ENCODE data around the gene MMP25.

DNA sequence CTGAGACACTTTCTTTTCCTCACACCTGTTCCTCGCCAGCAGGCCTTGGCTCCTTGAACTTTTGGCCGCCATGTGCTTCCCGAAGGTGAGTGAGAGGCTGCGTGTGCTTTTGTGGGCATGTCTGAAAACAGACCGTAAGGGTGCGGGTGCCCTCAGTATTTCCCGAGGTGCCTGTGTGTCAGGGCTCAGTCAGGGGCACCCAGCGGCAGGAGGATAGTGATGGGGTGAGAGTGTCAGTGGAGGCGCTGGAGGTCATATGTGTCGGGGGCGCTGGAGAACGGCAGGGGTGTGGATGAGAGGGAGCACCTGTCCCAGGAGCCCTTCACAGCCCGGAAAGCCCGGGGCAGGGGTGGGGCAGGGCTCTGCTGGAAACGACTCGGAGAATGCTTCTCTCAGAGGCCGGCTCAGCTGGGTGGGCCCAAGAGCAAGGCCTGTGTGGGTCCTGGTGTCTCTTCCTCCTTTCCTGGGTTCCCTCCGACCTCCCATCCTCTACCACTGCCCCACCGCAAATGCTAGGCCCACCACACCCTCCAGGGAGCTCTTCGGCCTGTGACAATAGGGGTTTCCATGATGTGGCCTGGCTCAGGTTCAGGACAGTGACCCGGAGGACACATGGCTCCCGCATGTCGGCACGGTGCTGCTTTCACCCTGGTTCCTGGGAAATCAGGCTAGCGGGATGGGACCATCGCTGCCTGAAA is 19.5 kb downstream of the MMP25 start:
- TF ChIP-seq, protein P1, sequence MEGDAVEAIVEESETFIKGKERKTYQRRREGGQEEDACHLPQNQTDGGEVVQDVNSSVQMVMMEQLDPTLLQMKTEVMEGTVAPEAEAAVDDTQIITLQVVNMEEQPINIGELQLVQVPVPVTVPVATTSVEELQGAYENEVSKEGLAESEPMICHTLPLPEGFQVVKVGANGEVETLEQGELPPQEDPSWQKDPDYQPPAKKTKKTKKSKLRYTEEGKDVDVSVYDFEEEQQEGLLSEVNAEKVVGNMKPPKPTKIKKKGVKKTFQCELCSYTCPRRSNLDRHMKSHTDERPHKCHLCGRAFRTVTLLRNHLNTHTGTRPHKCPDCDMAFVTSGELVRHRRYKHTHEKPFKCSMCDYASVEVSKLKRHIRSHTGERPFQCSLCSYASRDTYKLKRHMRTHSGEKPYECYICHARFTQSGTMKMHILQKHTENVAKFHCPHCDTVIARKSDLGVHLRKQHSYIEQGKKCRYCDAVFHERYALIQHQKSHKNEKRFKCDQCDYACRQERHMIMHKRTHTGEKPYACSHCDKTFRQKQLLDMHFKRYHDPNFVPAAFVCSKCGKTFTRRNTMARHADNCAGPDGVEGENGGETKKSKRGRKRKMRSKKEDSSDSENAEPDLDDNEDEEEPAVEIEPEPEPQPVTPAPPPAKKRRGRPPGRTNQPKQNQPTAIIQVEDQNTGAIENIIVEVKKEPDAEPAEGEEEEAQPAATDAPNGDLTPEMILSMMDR (IDR thresholded peaks at IDR 0.05) = no peak
- TF ChIP-seq POLR2AphosphoS5 (IDR thresholded peaks at IDR 0.05; ENCODE audit: low read depth, low read length) (no peak), TCF7L2 (IDR thresholded peaks at IDR 0.05; ENCODE audit: low read depth, low read length) (no peak)

Data from Panc1 (cell line).